Transverse colon (tissue), 4 donors: ENCODE data around the gene GSC.

Source experiments
- CTCF ChIP-seq, 5 experiments: fragments of 200-600 bp in 3 of 5; fragments of 450-650 bp in 2 of 5; sonication (generic) in 3 of 5; IDR thresholded peaks; 1 replicate in 2 of 5; 2 replicates in 3 of 5; pipeline ENCODE4 v1.5.1; 2016 to 2017; ENCODE audit warnings: antibody characterized with exemption in 5 of 5, inconsistent platforms in 3 of 5, mild to moderate bottlenecking in 2 of 5, moderate library complexity in 1 of 5
- EP300 ChIP-seq: sonication (generic); formaldehyde crosslinking; IDR thresholded peaks from one replicate; pipeline ENCODE4 v1.6.1; 2017; ENCODE audit warnings: antibody characterized with exemption, low read depth
- POLR2A ChIP-seq: fragments of 450-650 bp; IDR thresholded peaks from one replicate; pipeline ENCODE4 v1.6.1; 2016; ENCODE audit warnings: antibody characterized with exemption, mild to moderate bottlenecking, moderate library complexity
- POLR2AphosphoS5 ChIP-seq, 3 donors: sonication (generic); formaldehyde crosslinking; IDR thresholded peaks; one replicate each; pipeline ENCODE4 v1.6.1; 2016; ENCODE audit warnings: antibody characterized with exemption in 3 of 3

- no peak for TF ChIP-seq POLR2A
- TF ChIP-seq CTCF (IDR thresholded peaks at IDR 0.05): no peak
- no peak for TF ChIP-seq POLR2AphosphoS5 (IDR thresholded peaks at IDR 0.05)
- no peak for TF ChIP-seq EP300
These were observed 5.4 kb upstream of the GSC start for GRCh38 chr14:94775091-94775870.
